GM21447 (cell line): ENCODE data around the gene SRCAP.
A peak's percentile ranks its signal among the peaks of the same experiment; 100 is the strongest.
"Not testable (repeated sequence)": the region's sequence is repeated elsewhere in the genome, so short reads cannot be mapped to it uniquely, and the experiment has no call there.

ENCODE experiments used
- ATAC-seq: cut with Tn5 transposase; IDR thresholded peaks from one replicate; pipeline ENCODE4 v1.9.1; 2021; ENCODE audit not compliant: unreplicated experiment

The SRCAP gene

DNA sequence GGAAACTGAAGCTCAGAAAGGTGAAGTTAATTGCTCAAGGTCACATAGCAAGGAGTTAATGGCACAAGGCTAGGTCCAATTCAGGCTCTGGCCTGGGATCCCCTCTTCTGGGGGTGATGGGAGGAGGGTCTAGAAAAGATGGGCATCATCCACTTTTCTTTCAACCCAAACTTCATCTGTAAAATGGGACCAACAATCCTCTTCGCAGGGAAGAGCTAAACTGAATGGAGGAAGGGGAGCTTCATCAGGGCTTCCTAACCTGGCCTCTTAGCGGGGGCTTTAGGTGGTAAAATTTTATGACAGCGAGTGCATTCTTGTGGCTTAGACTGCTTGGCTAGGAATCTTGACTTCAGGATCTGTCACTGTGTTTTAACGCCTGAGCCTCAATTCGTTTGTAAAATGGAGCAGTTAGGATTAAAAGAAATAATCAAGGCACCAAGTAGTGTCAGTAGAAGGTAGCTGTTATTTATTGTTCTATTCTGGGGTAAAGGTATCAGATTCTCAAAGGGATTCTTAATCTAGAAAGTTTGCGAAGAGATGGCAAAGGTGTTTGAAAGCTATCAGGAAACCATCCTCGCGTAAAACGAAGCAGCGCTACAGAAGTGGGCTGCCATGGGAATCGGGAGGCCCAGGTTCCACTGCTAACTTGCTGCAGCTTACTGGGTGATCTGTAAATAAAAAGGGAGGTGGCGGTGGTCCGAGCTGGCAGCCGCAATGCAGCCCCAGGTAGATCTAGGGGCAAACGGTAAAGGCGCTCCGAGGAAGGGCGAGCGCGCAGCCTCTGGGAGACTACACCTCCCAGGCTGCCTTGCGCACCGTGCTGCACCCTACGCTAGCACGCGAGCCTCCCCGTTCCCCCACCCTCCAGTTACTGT is 1.5 kb upstream of the SRCAP start:
- no peak for ATAC-seq

DNA sequence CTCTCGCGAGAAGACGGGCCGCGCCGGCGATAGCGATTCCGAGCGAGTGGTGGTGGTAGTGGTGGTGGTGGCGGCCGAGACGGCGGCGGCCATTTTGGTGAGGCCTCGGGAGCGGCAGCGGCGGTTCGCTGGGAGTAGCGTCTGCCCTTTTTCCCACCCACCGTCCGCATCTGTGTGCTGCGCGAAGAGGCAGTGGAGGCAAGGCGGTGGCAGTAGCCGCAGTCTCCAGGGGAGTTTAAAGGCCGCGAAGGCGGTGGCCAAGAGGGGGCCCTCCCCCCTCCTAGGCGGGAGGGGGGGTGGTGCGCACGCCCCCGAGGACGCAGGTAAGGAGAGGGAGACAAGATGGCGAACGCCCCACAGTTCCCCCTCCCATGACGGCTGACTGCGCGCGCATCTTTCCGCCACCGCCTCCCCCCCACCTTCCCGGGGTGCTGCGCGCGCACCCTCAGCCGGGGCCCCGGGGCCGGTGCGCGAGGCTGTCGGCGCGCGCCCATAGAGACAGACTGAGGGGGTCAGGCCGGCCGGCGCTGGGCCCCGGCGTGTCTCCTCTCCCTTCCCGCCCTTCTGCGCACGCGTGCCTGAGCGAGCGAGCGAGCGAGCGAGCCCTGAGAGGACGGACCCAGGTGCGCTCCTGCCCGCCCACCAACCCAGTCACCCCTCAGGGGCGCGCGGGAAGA is 694 bp upstream of the SRCAP start:
- ATAC-seq, result peak; percentile 82

DNA sequence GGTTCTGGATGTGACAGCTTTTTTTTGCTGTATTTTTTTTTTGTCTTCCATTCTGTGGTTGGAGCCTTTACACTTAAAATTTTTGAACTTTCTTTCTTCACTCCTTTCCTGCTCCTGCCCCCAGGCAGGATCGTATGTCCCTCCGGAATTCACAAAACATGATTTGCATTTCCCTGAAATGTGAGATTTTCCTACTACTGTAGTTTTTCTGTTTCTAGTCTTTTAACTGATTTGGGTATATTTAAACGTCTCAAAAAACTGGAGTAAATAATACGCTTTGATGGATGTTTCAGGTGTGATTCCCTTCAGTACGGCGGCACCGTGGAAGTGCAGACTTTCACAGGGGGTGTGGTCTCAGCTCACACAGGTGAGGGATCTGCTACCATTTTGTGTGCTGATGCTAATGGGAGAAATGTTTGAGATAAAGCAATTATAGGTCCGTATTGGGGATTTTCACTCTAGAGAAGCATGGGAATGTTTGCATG is 686 bp downstream of the SRCAP start:
- ATAC-seq, result no peak

DNA sequence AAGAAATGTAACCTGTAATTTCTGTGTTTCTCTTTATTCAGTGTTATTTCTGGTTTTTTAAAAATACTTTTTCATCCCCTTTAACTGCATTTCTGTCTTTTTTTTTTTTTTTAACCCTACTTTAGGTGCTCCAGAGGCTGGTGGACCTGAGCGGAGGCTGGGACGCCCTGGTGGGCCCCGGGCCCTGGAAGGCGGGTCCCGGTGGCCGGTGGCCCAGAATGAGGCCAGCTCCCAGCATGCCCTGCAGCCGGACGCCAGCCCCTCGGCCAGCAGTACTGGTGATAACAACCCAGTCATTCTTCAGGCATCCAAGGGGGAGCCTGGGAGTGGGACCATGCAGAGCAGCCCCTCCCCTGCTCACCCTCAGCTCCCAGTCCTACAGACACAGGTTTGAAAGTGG is 1.5 kb downstream of the SRCAP start:
- ATAC-seq, result no peak

DNA sequence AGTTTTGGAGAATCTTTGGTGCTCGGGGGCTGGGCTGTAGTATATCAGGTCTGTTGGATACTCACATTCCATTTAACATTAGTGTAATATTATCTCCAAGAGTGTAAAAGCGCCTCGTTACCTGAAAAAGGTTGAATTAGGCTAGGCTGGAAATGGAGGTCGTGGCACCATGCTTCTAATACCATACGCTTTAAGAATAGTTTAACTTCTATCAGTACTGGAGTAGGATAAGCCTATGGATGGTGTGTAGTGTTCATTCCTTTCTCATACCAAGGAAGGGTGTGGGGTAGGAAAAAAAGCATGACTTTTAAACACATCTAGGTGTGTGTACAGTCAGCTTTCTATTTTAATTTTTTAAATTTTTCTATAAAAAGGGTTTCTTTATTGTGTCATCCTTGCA is 2.0 kb downstream of the SRCAP start:
- no peak for ATAC-seq

DNA sequence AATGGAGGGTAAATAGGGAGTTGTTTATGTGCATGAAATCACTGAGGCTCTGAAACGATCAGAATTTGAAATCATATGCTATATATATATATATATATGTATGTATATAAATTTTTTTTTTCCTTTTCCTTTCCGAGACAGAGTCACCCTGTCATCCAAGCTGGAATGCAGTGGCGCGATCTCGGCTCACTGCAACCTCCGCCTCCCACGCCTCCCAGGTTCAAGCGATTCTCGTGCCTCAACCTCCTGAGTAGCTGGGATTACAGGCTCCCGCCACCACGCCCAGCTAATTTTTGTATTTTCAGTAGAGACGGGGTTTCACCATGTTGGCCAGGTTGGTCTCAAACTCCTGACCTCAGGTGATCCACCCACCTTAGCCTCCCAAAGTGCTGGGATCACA is 4.1 kb downstream of the SRCAP start:
- ATAC-seq, result not testable (repeated sequence)

DNA sequence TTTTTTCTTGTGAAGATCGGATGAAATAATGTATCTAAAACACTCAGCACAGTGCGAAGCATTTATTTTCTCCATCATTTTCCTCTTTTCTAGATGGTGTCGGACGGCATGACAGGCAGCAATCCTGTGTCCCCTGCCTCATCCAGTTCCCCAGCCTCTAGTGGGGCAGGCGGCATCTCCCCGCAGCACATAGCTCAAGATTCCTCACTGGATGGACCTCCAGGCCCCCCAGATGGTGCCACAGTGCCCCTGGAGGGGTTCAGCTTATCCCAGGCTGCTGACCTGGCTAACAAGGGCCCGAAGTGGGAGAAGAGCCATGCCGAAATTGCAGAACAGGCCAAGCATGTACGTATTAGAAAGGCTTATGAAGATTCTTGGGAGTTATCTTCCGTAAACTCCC is 5.0 kb downstream of the SRCAP start:
- no peak for ATAC-seq

DNA sequence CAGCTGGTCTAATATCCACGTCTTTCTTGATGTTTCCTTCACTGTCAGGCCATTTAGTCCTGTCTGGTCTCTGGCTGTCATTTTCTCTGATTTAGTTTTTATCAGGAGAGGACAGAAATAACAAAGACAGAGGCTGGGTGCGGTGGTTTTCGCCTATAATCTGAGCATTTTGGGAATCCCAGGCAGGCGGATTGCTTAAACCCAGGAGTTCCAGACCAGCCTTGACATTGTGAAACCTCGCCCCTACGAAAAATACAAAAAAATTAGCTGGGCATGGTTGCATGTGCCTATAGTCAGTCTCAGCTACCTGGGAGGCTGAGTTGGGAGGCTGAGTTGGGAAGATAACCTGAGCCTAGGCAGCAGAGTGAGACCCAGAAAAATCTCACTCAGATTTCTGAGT is 7.1 kb downstream of the SRCAP start:
- ATAC-seq, result no peak

DNA sequence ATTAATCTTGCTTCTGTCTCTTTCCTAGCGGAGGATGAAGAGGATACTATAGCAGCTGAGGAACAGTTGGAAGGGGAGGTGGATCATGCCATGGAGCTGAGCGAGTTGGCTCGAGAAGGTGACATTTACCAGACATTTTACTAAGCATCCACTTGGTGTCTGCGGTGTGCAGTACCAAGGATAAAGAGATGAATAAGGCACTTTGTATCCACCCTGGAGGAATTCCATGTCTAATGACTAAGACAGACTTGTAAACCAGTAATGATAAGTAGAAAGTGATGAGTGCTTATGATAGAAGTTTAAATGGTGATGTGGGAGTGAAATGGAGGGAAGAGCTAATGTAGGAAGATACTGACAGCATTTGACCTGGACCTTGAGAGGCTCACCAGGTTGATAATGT is 12.0 kb downstream of the SRCAP start:
- ATAC-seq, result no peak

DNA sequence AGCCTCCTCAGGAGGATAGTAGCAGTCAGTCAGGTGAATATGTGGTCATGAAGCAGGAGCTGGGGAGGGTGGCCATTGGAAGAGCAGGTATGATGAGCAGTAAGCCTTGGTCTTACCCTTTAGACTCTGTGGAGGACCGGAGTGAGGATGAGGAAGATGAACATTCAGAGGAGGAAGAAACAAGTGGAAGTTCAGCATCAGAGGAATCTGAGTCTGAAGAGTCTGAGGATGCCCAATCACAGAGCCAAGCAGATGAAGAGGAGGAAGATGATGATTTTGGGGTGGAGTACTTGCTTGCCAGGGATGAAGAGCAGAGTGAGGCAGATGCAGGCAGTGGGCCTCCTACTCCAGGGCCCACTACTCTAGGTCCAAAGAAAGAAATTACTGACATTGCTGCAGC is 12.7 kb downstream of the SRCAP start:
- ATAC-seq, result no peak

DNA sequence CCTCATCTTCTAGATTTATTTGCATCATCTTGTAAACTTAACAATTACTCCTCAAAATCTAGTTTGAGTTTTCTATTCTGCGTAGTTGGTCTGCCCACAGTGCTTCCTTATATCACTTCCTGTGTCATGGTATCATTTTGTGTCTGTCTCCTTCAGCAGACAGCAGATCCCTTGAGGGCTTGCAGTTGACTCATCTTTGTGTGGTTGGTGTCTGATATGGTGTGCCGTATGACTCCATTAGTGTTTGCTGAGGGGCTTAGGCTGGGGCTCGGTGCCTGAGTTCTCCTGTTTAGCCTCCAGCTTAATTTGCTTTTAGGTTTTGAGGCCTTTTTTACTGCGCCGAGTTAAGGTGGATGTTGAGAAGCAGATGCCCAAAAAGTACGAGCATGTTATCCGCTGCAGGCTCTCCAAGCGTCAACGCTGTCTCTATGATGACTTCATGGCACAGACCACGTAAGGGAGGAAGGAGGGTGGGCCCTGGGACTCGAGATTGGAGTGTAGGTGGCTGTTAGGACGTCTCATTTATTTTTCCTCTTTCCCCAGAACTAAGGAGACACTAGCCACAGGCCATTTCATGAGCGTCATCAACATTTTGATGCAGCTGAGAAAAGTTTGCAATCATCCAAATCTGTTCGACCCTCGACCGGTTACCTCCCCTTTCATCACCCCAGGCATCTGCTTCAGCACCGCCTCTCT is 16.9 kb downstream of the SRCAP start:
- ATAC-seq, result no peak

DNA sequence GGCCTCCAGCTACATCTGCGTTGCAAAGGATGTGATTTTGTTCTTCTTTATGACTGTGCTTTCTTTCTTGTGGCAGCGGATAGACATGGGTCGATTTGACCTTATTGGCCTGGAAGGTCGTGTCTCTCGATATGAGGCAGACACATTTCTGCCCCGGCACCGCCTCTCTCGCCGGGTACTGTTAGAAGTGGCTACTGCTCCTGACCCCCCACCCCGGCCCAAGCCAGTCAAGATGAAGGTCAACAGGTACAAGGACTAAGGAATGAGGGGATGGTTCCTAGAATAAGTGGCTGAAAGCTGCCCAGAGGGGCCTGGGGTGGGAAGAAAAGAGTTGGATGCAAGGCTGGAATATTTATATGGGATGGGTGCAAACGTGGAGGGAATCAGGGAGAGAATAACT is 21.1 kb downstream of the SRCAP start:
- no peak for ATAC-seq

DNA sequence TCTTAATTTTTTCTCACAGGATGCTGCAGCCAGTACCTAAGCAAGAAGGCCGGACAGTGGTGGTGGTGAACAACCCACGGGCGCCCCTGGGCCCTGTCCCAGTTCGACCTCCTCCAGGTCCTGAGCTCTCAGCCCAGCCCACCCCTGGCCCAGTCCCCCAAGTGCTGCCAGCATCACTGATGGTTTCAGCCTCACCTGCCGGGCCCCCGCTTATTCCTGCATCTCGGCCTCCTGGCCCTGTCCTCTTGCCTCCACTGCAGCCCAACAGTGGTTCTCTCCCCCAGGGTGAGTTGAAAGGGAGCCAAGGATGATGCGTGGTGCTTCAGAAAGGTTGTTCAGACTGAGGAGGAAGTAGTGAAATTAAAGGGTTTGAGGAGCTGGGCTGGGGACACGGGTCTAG is 21.7 kb downstream of the SRCAP start:
- ATAC-seq, result no peak

DNA sequence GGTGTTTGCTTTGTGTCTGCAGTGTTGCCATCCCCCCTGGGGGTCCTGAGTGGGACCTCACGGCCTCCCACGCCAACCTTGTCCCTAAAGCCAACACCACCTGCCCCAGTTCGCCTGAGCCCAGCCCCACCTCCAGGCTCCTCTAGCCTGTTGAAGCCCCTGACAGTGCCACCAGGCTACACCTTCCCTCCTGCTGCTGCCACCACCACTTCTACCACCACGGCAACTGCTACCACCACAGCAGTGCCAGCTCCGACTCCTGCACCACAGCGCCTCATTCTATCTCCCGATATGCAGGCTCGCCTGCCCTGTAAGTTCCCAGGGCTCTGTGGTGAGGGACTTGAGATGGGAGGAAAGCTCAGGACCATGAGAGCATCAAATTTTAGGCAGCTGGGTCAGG is 22.2 kb downstream of the SRCAP start:
- ATAC-seq, result no peak

DNA sequence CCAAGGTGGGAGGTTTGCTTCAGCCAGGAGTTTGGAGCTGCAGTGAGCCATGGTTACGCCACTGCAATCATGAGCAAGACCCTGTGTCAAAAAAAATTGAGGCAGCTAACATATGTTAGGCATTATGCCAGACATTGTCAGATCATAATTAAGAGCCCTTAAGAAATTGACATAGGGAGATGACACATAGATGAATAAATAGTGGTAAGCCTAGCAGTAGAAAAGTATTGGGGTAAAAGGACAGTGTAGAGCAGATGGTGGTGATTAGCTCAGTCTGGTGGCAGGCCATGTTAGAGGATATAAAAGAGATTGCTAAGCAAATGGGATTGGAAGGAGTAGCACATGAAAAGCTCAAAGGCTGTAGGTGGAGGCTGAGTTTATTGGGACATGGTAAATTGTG is 22.6 kb downstream of the SRCAP start:
- no peak for ATAC-seq

DNA sequence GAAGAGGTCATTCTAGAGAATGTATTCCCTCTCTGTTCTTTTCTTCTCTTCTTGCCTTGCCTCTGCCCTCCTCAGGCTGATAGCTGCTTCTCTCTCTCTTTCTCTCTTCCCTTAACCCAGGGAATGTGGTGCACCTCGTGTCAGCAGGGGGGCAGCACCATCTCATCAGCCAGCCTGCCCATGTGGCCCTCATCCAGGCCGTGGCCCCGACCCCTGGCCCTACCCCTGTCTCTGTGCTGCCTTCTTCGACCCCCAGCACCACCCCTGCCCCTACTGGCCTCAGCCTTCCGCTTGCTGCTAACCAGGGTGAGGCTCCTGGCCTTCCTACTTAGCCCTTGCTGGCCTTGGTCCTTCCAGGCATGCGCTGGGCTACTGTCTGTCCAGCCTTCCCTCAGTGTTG is 23.5 kb downstream of the SRCAP start:
- no peak for ATAC-seq

DNA sequence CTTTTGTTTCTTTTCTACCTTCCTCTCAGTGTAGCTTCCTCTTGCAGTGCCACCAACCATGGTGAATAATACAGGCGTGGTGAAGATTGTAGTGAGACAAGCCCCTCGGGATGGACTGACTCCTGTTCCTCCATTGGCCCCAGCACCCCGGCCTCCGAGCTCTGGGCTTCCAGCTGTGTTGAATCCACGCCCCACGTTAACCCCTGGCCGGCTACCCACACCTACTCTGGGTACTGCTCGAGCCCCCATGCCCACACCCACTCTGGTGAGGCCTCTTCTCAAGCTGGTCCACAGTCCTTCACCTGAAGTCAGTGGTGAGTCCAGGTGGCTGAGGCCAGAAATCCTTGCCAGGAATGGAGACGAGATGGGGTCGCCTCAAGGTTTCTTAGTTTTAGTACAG is 23.9 kb downstream of the SRCAP start:
- ATAC-seq, result no peak

DNA sequence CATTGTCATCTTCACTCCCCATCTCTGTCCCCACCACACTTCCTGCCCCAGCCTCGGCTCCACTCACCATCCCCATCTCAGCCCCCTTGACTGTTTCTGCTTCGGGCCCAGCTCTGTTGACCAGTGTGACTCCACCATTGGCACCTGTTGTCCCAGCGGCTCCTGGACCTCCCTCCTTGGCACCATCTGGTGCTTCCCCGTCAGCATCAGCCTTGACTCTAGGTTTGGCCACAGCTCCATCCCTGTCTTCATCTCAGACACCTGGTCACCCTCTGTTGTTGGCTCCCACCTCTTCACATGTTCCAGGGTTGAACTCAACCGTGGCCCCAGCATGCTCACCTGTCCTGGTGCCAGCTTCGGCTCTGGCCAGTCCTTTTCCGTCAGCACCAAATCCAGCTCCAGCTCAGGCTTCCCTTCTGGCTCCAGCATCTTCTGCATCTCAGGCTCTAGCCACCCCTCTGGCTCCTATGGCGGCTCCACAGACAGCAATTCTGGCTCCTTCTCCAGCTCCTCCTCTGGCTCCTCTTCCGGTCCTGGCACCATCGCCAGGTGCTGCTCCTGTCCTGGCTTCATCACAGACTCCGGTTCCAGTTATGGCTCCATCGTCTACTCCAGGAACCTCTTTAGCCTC is 24.9 kb downstream of the SRCAP start:
- no peak for ATAC-seq

DNA sequence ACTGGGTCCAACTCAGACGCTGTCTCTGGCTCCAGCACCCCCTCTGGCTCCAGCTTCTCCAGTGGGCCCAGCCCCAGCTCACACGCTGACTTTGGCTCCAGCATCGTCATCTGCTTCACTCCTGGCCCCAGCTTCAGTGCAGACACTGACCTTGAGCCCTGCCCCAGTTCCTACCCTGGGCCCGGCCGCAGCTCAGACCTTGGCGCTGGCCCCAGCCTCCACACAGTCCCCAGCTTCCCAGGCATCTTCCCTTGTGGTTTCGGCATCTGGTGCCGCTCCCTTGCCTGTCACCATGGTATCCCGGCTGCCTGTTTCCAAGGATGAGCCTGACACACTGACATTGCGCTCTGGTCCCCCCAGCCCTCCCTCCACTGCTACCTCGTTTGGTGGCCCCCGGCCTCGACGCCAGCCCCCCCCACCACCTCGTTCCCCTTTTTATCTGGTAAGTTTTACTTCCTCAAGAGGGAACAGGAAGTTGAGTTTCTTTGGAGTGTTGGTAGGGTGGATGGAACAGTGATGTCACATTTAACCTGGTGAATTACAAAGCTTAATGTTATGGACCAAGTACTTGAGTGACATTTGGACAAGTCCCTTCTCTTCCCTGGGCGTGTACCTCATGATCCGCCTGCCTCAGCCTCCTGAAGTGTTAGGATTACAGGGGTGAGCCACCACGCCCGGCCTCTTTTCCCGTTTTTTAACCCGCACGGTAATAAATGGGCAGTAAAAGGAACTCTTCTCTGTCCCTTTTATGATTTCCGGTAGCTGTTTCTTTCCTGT is 25.9 kb downstream of the SRCAP start:
- ATAC-seq, result no peak

DNA sequence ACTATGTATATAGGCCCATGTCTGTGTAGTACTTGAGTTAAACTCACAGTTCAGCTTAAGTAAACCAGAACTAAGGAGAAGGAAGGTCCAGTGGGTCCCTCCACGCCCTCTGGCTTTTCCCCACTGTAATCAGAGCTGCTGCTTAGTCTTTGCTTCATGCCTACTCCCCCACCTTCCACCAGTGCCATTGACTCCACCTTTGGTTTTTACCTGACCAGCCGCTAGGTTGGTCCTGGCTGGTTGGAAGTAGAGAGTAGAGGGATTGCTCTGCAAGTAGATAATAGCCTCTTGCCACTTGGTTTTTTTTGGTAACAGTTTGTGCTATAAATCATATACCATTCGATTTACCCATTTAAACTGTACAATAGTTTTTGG is 26.4 kb downstream of the SRCAP start:
- ATAC-seq, result no peak

DNA sequence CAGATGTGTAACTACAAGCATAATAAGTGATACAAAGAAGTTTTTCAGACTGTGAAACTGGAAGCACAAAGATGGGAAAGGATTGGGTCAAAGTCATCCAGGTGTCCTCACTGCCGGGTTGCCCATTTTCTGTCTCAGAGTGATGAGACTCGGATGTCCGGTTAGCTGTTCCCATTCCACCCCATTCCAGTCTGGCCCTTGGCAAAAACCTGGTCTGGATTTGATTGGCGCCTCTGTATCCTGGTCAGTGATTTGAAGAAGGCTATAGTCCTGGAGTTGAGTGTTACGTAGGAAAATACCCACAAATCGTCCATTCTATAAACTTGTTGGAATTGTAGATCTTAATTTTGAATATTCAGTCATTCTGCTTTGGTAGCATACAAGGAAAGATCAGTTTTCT is 29.4 kb downstream of the SRCAP start:
- ATAC-seq, result no peak
